MG63 (cell line): Measurements from ENCODE around the gene OR52E2. TPM values are rescaled to one million over a fixed set of nuclear protein-coding genes. Genes with fewer than 3 reads are reported as not detected.
"Not testable (repeated sequence)": the region's sequence is repeated elsewhere in the genome, so short reads cannot be mapped to it uniquely, and the experiment has no call there.

Experiments used
- DNase-seq: peaks from one replicate; pipeline ENCODE4 v3.0.0-alpha.2; 2020
- H3K27me3 ChIP-seq: fragments of 250-450 bp; sonication (Bioruptor Pico); 2 replicates; pipeline ENCODE4 v1.5.1; 2020; ENCODE audit warnings: mild to moderate bottlenecking, moderate library complexity
- H3K36me3 ChIP-seq: fragments of 250-450 bp; sonication (Bioruptor Pico); 2 replicates; pipeline ENCODE4 v1.5.1; 2020; ENCODE audit warnings: mild to moderate bottlenecking, moderate library complexity
- H3K4me3 ChIP-seq: fragments of 250-450 bp; sonication (Bioruptor Pico); 2 replicates; pipeline ENCODE4 v1.5.1; 2020; ENCODE audit warnings: mild to moderate bottlenecking, moderate library complexity
- H3K9me3 ChIP-seq: fragments of 250-450 bp; sonication (Bioruptor Pico); 2 replicates; pipeline ENCODE4 v1.5.1; 2020; ENCODE audit warnings: mild to moderate bottlenecking, moderate library complexity
- total RNA-seq: library from RNA; depleted of rRNA; stranded (reverse); fragments of >200 nt; shearing (Covaris generic); gene quantifications from 2 replicates; pipeline ENCODE4 v1.2.3, GENCODE V29; 2014; ENCODE audit warnings: low replicate concordance; rRNA removed

The OR52E2 gene
- not detected in 2 replicates for total RNA-seq

DNA sequence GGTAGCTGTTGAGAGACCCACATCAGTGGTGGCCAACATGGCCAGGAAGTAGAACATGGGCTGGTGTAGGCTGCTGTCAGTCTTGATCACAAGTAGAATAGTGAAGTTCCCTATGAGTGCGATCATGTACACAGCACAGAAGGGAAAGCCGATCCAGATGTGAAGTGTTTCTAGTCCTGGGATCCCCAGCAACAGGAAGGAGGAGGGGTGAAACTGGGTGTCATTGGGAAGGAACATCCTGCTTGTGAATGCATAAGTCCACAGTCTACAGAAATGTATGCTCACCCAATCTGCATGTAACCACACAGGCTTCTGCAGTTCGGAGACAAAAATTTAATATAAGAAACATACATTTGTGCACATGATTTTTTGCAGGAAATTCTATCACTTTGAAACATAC, at the start of gene OR52E2:
TSS of gene OR52E2 (minus strand) at position 237 of the 400 bp plus-strand sequence. CDS start at position 237, 0 bp downstream.
- Histone ChIP-seq H3K4me3 (no peak within 1 kb of the TSS), H3K36me3 (no peaks in the 10 kb centered on the region), H3K9me3 (no peaks in the 10 kb centered on the region), H3K27me3 (no peaks in the 10 kb centered on the region)
- no peak for DNase-seq

DNA sequence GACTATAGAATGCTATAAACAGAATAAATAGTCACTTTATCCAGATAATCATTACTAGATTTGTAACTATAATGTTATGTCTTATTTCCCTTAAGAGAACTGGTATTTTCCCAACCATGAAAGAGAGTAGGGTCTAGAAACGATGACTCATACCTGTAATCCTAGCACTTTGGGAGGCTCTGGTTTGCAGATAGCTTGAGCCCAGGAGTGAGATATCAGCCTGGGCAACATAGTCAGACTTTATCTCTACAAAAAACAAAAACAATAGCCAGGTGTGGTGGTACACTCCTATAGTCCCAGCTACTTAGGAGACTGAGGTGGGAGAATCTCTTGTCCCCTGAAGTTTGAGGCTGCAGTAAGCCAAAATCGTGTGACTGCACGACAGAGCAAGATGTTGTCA, 47.9 kb upstream of the OR52E2 start:
- no peaks in the 10 kb centered on the region for H3K9me3 ChIP-seq
- H3K36me3 ChIP-seq = no peaks in the 10 kb centered on the region
- no peak overlapping the region for H3K4me3 ChIP-seq
- DNase-seq = no peak
- no peaks in the 10 kb centered on the region for H3K27me3 ChIP-seq

DNA sequence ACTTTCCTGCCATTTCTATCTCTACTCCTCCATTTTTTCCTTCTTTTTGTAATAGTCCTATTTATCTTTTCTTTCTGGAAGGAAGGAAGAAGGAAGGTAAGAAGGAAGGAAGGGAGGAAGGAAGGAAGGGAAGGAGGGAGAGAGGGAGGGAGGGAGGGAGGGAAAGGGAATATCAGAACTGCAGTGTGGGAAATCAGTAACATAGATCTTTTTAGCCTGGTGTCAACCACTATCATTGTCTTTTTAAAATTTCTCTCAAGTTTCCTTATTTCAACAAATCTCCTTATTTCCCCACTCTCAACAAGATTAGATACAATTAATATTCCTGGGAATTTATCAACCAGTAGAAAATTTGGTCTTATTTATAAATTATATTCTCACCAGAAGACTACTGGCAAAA, 43.6 kb upstream of the OR52E2 start:
- no peaks in the 10 kb centered on the region for H3K36me3 ChIP-seq
- H3K4me3 ChIP-seq = no peak overlapping the region
- DNase-seq = no peak
- H3K27me3 ChIP-seq = no peaks in the 10 kb centered on the region
- H3K9me3 ChIP-seq = no peaks in the 10 kb centered on the region

DNA sequence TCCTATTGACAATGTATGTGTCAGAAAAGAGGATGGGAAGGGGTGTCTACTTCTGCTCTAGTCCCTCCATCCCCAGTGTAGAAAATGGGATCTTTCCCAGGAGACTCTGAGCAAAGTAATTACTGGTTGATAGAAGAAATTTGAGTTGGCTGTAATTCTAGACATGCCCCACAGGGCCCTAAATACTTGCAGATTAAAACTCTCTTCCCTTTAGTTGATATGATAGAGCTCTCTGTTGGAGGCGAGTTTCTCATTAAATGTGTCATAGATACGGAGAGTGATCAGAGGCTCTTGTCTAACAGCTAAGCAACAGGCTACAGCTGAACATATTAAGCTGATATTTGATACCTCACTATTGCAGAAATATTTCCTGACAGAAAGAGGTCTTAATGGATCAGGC, 42.8 kb upstream of the OR52E2 start:
- DNase-seq = no peak
- no peak overlapping the region for H3K4me3 ChIP-seq
- no peaks in the 10 kb centered on the region for H3K36me3 ChIP-seq
- H3K9me3 ChIP-seq = no peaks in the 10 kb centered on the region
- no peaks in the 10 kb centered on the region; the same call in 1 of the 2 replicates for H3K27me3 ChIP-seq

DNA sequence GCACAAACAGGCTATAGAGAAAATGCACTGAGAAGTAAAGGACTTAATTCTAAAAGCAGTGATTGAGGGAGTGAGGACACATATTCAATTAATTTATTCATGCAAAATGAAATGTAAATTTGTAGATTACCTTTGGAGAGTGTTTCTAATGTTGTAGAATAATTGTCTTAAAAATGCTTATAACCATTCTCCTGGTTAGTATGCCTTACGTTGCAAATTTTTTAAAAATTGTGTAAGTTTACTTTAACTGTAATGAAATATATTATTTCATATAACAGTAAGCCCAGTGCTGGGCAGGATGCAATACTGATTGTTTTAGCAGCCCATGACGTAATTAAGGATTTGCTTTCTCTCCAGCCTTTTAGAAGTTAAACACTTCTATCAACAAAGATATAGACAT, 36.6 kb upstream of the OR52E2 start:
- no peak for DNase-seq
- H3K36me3 ChIP-seq = no peaks in the 10 kb centered on the region
- H3K27me3 ChIP-seq = no peaks in the 10 kb centered on the region; the same call in 1 of the 2 replicates
- H3K9me3 ChIP-seq = no peaks in the 10 kb centered on the region
- H3K4me3 ChIP-seq = no peak overlapping the region

DNA sequence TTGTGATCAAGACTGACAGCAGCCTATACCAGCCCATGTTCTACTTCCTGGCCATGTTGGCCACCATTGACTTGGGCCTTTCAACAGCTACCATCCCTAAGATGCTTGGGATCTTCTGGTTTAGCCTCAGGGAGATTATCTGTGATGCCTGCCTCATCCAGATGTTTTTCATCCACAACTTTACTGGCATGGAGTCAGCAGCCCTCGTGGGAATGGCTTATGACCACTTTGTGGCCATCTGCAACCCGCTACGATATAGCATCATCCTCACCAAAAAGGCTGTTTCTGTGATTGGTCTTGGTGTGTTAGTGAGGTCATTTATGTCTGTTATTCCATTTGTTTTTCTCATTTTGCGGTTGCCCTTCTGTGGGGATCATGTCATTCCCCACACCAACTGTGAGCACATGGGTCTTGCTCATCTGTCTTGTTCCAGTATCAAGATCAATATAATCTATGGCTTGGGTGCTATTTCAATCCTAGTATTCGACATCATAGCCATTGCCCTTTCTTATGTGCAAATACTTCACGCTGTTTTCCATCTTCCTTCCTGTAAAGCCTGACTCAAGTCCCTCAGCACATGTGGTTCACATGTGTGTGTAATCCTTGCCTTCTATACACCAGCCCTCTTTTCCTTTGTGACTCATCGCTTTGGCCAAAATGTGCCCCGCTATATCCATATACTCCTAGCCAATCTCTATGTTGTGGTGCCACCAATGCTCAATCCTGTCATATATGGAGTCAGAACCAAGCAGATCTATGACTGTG, 33.6 kb upstream of the OR52E2 start:
- H3K36me3 ChIP-seq = no peaks in the 10 kb centered on the region
- H3K4me3 ChIP-seq = no peak overlapping the region
- no peaks in the 10 kb centered on the region for H3K9me3 ChIP-seq
- no peak for DNase-seq
- no peaks in the 10 kb centered on the region; the same call in 1 of the 2 replicates for H3K27me3 ChIP-seq

DNA sequence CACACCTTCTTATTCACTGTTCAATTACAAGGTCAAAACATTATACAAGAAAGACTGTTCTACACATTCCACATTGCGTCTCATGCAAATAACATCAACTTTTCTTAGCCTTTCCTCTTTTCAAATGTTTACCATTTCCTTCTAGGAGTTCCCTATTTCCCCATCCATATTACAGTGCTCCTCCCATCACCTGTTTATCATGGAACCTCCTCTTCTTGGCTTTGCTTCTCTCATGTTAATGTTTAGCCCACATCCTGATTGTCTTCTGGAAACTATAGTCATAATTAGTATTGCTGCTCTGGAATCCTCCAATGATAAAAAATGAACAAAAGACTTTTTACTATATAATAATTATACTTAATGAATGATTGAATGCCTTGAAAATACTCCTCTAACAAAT, 31.2 kb upstream of the OR52E2 start:
- Histone ChIP-seq H3K36me3 (no peaks in the 10 kb centered on the region), H3K9me3 (no peaks in the 10 kb centered on the region), H3K4me3 (no peak overlapping the region), H3K27me3 (no peaks in the 10 kb centered on the region)
- no peak for DNase-seq

DNA sequence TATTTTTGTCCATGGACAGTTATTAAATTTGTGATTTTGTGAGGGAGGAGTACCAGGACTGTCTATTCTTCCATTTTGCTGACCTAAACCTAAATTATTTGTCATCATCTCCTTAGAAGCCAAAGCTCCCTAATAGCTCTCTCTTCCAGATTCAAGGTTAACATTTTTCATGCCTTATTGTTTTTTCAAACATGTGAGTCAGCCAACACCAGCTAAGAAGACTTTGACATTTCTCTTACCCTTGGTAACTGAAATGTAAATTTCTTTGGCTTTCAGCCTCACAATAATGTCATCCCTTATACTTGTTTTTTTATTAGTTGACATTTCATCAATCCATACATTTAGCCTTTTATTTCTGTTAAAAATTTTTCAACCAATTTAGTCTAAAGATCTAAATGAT, 29.1 kb upstream of the OR52E2 start:
- DNase-seq = no peak
- H3K9me3 ChIP-seq = no peaks in the 10 kb centered on the region
- no peaks in the 10 kb centered on the region for H3K27me3 ChIP-seq
- H3K4me3 ChIP-seq = no peak overlapping the region
- no peaks in the 10 kb centered on the region for H3K36me3 ChIP-seq

DNA sequence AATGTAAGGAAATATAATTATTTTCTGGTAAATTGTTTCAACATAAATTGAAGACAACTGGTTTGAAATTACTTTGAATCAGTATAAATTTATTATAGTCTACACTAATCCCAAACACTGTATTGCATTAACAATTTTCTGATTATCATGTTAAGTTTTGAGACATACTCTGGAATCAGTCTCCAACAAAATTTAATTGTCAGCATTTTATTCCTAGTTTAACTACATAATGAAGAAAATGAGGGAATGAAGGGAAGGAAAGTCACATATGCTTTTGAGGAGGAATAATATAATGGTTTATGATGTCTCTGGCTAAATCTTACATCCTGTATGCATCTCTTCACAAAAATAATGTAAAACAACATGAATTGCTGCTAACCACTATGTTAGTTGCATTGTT, 24.2 kb upstream of the OR52E2 start:
- H3K27me3 ChIP-seq = no peaks in the 10 kb centered on the region
- no peaks in the 10 kb centered on the region for H3K36me3 ChIP-seq
- no peak overlapping the region for H3K4me3 ChIP-seq
- H3K9me3 ChIP-seq = no peaks in the 10 kb centered on the region
- no peak for DNase-seq

DNA sequence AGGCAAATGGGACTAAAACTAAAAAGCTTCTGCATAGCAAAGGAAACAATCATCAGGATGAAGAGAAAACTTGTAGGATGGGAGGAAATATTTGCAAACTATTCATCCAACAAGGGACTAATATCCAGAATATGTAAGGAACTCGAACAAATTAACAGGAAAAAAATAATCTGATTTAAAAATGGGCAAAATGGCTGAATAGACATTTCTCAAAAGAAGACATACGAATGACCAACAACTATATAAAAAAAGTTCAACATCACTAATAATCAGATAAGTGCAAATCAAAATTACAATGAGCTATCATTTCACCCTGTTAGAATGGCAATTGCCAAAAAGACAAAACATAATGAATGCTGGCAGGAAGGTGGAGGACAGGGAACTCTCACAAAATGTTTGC, 22.0 kb upstream of the OR52E2 start:
- Histone ChIP-seq H3K36me3 (no peaks in the 10 kb centered on the region), H3K9me3 (no peaks in the 10 kb centered on the region), H3K27me3 (no peaks in the 10 kb centered on the region), H3K4me3 (no peak overlapping the region)
- DNase-seq = no peak

DNA sequence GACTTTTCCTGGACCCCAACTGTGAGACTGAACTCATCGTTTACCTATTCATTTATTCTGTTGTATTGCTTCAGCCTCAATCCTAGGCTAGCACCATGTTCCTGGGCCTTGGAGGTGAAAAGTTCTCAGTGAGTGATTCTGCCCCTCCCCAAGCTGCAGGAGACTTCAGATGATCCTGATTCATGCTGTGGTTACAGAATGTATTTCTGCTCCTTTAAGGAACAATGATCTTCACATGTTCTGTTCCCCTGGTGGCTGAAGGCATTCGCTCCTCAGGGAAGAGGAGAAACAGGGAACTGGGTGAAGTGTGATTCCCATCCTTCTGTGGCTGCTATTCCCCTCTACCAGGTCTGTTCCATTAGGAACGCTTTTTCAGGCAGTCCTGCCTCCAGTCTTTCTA, 12.4 kb upstream of the OR52E2 start:
- no peaks in the 10 kb centered on the region for H3K9me3 ChIP-seq
- DNase-seq = no peak
- no peaks in the 10 kb centered on the region; the same call in 1 of the 2 replicates for H3K27me3 ChIP-seq
- no peaks in the 10 kb centered on the region for H3K36me3 ChIP-seq
- no peak overlapping the region for H3K4me3 ChIP-seq

DNA sequence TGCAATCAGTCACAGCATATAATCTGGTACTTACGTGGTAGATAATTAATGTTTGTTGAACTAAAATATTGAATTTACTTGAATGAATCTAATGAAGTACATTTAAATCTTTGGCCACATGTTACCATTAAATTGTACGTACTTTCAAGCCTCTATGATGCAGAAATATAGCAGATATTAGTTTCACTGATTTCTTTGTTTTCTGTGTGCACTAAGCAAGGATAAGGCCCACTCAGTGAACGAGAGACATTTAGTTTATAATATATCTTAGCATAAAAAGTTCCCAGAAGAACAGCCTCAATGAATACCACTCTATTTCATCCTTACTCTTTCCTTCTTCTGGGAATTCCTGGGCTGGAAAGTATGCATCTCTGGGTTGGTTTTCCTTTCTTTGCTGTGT, 9.8 kb upstream of the OR52E2 start, which contains the start of gene OR52E1:
TSS of gene OR52E1 (plus strand) at position 301 of the 400 bp plus-strand sequence.
- H3K9me3 ChIP-seq = no peaks in the 10 kb centered on the region
- DNase-seq = no peak
- H3K27me3 ChIP-seq = no peaks in the 10 kb centered on the region
- no peak within 1 kb of the TSS for H3K4me3 ChIP-seq
- no peaks in the 10 kb centered on the region for H3K36me3 ChIP-seq

DNA sequence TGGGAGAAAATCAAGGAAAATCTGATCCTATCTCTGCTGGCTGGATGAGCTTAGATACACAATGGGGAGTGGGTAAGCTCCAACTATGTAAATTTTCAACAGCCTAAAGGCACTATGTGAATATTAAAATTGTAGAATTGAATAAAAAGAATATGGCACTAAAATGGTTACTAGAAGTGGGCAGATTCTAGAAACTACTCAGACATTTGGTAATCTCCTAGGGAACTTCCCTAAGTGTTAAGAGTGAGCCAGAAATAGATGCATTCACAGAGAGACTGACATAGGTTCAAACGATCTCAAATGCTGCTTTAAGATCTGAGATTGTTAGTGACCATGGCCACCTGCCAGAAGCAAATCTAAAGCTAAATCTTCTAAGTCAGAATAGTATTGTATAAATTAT, 5.6 kb upstream of the OR52E2 start:
- DNase-seq = no peak
- Histone ChIP-seq H3K9me3 (no peaks in the 10 kb centered on the region), H3K36me3 (no peaks in the 10 kb centered on the region), H3K27me3 (no peaks in the 10 kb centered on the region), H3K4me3 (no peak overlapping the region)

DNA sequence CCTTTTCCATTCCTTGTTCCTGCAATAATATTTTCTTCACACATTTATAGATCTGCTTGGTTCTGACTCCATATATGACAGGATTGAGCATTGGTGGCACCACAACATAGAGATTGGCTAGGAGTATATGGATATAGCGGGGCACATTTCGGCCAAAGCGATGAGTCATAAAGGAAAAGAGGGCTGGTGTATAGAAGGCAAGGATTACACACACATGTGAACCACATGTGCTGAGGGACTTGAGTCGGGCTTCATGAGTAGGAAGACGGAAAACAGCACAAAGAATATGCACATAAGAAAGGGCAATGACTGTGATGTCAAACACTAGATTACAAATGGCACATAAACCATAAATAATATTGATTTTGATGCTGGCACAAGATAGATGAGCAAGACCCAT, 748 bp downstream of the OR52E2 start:
- not testable (repeated sequence) for H3K9me3 ChIP-seq, H3K36me3 ChIP-seq, H3K27me3 ChIP-seq, DNase-seq, H3K4me3 ChIP-seq

DNA sequence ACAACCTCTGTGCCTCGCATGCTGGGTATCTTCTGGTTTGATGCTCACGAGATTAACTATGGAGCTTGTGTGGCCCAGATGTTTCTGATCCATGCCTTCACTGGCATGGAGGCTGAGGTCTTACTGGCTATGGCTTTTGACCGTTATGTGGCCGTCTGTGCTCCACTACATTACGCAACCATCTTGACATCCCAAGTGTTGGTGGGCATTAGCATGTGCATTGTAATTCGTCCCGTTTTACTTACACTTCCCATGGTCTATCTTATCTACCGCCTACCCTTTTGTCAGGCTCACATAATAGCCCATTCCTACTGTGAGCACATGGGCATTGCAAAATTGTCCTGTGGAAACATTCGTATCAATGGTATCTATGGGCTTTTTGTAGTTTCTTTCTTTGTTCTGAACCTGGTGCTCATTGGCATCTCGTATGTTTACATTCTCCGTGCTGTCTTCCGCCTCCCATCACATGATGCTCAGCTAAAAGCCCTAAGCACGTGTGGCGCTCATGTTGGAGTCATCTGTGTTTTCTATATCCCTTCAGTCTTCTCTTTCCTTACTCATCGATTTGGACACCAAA, 12.6 kb downstream of the OR52E2 start:
- DNase-seq = no peak
- Histone ChIP-seq H3K36me3 (no peaks in the 10 kb centered on the region), H3K27me3 (no peaks in the 10 kb centered on the region), H3K9me3 (0 out of 2 replicates have a peak, but pooled peaks cover 3% of the 10 kb centered on the region), H3K4me3 (no peak overlapping the region)

DNA sequence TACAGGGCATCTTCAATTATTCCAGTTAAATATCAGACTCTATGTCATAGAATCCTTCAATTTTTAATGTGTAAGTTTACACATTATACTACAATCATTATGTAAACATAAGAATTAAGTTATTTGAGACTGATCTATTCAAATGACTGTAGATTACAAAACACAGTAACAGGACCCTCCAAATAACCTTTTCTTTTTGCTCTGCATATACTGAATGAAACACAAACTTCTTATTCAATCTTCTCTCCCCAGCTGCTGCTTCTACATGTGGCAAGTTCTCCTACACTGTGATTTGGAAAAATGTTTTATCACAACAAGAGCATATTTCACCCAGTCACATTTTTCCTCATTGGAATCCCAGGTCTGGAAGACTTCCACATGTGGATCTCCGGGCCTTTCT, 13.2 kb downstream of the OR52E2 start, which contains the start of gene OR52J3:
TSS of gene OR52J3 (plus strand) at position 301 of the 400 bp plus-strand sequence. CDS start at position 301, 0 bp downstream.
- Histone ChIP-seq H3K36me3 (no peaks in the 10 kb centered on the region), H3K4me3 (no peak within 1 kb of the TSS), H3K9me3 (0 out of 2 replicates have a peak, but pooled peaks cover 3% of the 10 kb centered on the region), H3K27me3 (no peaks in the 10 kb centered on the region)
- DNase-seq = no peak

DNA sequence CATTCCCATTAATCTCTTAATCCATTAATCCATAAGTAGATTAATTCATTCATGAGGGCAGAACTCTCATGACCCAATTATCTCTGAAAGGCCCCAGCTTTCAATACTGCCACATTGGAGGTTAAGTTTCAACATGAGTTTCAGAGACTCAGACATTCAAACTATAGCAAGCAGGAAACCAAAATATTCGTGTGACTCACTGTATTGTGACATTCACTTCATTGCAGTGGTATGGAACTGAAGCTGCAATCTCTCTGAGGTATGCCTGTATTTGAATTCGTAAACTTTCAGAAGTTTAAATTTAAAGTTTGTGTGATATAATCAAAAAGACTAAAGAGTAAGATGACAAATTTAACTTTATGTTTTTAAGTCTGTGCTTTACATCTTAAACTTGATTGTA, 16.0 kb downstream of the OR52E2 start:
- DNase-seq = no peak
- Histone ChIP-seq H3K4me3 (no peak overlapping the region), H3K9me3 (no peaks in the 10 kb centered on the region), H3K36me3 (no peaks in the 10 kb centered on the region), H3K27me3 (no peaks in the 10 kb centered on the region)

DNA sequence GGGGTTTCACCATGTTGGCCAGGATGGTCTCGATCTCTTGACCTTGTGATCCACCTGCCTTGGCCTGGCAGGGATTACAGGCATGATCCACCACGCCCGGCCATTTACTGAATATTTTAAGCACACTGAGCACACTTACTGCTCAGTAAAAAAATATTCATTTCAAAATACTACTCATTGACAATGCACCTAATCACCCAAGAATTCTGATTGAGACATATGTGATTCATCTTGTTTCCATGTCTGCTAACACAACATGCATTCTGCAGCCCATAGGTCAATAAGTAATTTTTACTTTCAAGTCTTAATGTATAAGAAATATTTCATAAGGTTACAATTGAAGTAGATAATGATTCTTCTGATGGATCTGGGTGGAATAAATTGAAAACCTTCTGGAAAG, 17.3 kb downstream of the OR52E2 start:
- no peak overlapping the region for H3K4me3 ChIP-seq
- DNase-seq = no peak
- no peaks in the 10 kb centered on the region for H3K27me3 ChIP-seq
- H3K9me3 ChIP-seq = no peaks in the 10 kb centered on the region
- H3K36me3 ChIP-seq = no peaks in the 10 kb centered on the region
